GM18870 (cell line): ENCODE data around the gene PDZD2.
A peak's percentile ranks its signal among the peaks of the same experiment; 100 is the strongest.
"Not testable (repeated sequence)": the region's sequence is repeated elsewhere in the genome, so short reads cannot be mapped to it uniquely, and the experiment has no call there.

Experiments
- ATAC-seq: cut with Tn5 transposase; IDR thresholded peaks from one replicate; pipeline ENCODE4 v1.9.1; 2021; ENCODE audit warnings: moderate library complexity; ENCODE audit not compliant: unreplicated experiment

The PDZD2 gene

DNA sequence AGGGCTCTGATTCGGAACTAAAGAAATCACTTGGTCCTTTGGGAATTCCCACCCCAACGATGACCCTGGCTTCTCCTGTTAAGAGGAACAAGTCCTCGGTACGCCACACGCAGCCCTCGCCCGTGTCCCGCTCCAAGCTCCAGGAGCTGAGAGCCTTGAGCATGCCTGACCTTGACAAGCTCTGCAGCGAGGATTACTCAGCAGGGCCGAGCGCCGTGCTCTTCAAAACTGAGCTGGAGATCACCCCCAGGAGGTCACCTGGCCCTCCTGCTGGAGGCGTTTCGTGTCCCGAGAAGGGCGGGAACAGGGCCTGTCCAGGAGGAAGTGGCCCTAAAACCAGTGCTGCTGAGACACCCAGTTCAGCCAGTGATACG is 451.8 kb downstream of the PDZD2 start:
- no peak for ATAC-seq

DNA sequence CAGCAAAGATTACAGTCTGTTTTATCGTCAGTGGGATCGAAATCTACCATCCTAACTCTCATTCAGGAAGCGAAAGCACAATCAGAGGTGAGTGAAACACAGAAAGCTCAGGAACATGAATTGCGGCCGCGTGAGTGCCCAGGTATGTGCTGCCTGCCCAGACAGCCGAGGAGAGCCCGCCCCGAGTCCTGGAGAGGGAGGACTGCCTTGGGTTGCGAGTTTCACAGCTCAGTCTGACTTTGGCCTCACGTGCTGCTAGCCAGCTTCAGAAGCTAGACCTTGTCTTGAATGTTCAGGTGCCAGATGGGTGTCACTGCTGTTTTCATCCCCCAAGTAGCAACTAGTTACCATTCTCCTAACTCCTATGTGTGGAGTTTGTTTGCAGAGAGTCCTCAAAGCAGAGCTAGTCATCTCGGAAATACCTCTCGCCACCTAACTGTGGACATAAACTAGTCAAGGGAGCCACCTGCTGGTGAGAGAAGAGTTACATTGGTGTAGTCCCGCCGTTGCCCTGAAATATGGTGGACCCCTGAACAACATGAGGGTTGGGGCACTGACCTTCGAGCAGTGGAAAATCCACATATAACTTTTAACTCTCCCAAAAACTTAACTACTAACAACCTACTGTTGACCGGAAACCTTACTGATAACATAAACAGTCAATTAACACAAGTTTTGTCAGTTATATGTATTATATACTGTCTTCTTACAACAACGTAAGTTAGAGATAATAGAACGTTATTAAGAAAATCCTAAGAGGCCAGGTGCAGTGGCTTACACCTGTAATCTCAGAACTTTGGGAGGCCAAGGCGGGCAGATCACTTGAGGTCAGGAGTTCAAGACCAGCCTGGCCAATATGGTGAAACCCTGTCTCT is 454.2 kb downstream of the PDZD2 start:
- ATAC-seq: peak; percentile 86

- ATAC-seq: no peak
Measured at GRCh38 chr5:32094691-32095090, 455.8 kb downstream of the PDZD2 start.

GRCh38 chr5:32095261-32095671 is 456.3 kb downstream of the PDZD2 start:
- ATAC-seq: no peak

- ATAC-seq: no peak
Measured at GRCh38 chr5:32096891-32097595, 458.1 kb downstream of the PDZD2 start.

GRCh38 chr5:32098291-32098690 is 459.4 kb downstream of the PDZD2 start:
- no peak for ATAC-seq

DNA sequence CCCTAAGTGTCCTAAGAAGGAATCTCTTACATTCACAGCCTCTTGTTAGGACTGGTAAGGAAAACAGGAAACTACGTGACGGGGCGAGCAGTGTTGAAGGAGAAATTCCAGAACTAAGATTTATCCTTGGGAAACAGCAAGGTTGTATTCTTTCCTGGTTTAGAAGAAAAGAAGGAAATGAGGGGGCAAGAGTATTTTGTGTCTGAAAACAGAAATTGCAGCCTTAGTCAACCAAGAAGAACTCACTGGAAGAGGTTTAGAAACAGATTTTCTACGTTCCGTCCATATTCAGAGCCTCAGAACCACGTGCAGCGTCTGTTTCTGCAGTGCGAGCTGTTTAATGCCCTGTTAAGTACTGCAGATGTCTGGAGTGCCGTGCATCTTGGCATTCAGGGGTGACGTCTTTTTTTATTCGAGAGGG is 460.0 kb downstream of the PDZD2 start:
- no peak for ATAC-seq

DNA sequence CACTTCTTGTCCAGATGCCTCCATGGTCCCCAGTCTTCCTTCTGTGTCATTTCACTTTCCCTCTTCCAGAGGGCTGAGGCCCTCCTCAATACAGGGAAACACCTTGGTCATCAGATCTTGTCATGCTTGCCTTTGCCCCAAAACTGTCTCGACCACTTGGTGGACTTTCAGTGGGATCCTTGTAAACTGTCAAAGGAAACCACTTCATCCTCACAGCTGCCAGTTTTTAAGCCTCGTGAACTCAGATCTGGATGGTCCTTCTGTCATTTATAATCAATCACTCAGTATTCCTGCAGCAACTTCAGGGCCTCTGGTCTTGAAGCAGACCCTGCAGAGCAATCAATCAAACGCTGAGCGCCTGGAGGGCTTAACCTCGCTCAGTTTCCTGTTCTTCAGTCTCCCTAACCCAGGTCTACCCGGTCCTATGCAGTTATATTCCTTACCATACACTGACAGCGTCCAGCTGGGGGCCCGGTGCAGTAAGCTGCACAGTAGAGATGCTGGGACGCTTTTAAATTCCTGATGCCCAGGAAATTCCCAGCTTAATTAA is 460.6 kb downstream of the PDZD2 start:
- no peak for ATAC-seq

GRCh38 chr5:32100230-32100629 is 461.3 kb downstream of the PDZD2 start:
- no peak for ATAC-seq

DNA sequence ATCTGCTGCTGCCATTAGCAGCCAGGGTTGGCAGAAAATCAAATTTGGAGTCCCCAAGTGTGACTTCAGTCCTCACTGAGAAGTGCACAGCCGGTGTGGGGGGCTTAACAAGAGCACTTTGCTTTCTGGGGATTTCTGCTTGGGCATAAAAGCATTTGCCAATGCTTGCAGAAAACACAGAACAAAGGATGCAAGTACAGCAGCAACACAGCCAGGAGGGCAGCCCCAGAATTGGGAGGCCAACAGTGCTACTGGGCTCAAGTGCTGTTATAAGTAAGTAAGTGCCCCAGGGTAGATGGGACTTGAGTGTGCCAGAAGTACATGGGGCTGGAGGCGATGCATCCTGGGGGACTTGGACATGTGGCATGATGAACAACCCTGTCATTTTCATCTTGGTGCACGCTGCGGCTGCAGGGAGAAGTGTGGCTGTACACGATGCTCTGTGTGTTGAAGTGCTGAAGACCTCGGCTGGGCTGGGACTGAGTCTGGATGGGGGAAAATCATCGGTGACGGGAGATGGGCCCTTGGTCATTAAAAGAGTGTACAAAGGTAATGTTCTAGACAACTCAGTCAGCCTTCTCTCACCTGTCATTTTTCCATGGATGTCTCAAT is 461.9 kb downstream of the PDZD2 start:
- ATAC-seq: no peak

DNA sequence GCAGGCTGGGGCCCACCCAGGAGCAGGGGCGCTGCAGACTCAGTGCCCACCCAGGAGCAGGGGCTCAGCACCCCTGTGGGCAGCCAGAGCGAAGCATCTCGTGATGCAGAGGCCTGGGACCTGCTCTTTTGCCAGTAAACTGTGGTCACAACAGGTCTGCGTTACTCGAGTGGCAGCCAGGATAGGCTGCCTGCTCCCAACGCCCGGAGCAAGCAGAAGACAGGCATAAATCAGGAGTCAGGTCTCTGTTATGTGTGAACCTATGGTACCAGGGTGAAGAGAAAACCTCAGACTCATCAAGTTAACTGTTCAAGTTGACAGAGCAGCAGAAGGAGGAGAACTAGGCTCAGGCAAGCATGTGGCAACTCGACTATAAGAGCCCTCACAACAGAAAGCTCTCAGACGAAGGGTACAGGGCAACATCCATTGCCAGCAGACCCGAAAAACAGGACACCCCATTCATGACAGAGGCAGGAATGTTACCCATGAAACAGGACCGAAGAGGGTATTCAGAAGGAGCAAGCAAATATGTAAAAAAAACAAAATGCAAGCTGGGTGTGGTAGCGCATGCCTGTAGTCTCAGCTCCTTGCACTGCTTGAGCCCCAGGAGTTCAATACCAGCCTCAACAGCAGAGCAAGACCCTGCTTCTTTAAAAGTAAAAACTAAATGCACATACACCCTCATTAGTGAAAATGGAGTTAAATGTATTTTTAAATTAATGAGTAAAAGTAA is 463.5 kb downstream of the PDZD2 start:
- no peak for ATAC-seq

DNA sequence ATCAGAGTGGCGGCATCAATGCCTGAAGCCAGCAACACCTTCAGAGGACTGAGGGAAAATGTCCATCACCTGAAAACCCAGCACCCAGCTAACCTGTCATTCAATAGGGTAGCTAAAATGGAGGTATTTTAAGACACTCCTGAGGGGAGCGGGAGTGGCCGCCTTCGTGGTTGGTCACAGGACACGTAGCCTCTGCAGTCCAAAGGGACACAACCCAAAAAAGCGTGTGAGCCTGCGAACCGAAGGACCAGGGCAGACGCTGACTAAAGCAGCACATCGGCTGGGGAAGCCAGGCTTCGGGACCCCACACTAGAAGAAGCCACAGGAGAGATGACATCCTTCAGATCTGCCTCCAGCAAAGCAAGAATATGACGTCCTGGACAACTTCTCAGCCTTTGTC is 464.6 kb downstream of the PDZD2 start:
- ATAC-seq: no peak

- no peak for ATAC-seq
Measured at GRCh38 chr5:32107291-32107690, 468.4 kb downstream of the PDZD2 start.

DNA sequence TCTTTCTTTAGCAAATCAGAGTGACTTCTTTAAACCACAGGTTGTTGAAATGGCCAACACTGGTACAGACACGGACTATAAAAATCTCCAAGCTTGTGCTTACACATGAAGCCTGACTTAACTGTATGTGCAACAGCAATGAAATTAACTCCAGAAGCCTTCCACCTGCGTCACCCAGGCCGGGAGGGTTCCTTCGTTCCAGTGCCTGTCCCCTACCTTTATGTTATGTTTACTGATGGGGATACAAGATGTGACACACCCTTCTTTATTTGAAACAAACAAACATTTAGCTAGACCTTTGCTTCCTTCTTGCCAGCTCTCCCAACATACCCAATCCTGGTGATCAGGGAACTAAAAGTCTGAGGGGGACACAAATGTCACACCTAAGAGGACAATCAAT is 469.2 kb downstream of the PDZD2 start:
- ATAC-seq: no peak

GRCh38 chr5:32109236-32109635 is 470.3 kb downstream of the PDZD2 start:
- no peak for ATAC-seq

DNA sequence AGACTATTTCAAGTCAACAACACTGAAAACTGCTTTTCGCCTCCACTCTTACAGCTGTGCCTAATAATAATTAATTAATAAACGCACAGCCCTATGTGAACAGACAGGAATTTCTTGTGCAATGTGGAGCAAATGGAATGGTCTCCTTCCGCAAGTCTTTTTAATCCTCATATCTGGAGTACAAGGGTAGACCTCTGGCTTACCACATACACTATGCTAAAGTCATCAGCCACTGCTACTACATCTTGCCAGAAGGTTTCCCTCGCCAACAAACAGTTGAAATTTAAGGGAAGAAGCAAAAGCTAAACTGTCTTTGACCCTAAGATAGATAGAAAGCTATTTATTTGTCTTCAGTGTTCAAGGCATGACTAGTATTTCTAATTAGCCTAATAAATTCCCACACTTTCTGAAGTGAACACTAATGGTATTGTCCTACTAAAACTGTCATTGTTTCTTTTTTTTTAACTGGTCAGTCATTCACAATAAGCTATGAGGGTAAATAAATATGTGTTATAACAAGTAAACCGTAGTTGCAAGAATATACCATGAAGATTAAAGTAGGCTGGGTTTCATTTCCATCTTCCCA is 471.3 kb downstream of the PDZD2 start:
- ATAC-seq: no peak

GRCh38 chr5:32115985-32116384 is 477.1 kb downstream of the PDZD2 start:
- no peak for ATAC-seq

DNA sequence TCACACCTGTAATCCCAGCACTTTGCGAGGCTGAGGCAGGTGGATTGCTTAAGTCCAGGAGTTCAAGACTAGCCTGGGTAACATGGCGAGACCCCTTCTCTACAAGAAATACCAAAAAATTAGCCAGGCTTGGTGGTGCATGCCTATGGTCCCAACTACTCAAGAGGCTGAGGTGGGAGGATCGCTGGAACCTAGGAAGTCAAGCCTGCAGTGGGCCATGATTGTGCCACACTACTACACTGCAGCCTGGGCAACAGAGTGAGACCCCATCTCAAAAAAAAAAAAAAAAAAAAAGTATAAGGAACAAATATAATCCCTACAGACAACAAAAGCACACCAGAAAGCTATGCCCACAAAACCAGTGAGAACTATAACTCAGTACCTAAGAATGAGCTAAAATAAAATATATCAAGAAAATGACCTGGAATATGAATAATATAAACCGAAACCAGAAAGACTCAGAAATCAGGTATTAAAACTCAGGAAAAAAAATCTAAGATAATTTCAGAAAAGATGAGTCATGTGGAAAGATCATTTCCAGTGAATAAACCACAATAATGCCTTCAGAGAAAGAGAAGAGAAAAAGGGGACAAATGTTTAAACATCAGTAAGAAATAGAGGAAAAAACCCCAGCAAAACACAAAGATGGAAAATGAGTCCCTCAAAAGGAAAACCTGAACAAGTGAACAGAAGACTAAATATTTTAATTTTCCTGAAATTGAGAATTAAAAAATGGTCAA is 477.8 kb downstream of the PDZD2 start:
- no peak for ATAC-seq

DNA sequence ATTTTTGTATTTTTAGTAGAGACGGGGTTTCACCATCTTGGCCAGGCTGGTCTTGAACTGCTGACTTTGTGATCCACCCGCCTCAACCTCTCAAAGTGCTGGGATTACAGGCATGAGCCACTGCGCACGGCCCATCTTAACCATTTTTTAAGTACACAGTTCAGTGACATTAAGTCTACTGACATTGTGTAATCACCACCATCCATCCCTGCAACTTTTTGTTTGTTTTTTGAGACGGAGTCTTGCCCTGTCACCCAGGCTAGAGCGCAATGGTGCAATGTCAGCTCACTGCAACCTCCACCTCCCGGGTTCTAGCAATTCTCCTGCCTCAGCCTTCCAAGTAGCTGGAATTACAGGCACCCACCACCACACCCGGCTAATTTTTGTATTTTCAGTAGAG is 480.0 kb downstream of the PDZD2 start:
- not testable (repeated sequence) for ATAC-seq
